Measurements from ENCODE around the gene TNFSF9. TPM values are rescaled to one million over a fixed set of nuclear protein-coding genes. Genes with fewer than 3 reads are reported as not detected.
A peak's percentile ranks its signal among the peaks of the same experiment; 100 is the strongest.

TNFSF9 gene, protein sequence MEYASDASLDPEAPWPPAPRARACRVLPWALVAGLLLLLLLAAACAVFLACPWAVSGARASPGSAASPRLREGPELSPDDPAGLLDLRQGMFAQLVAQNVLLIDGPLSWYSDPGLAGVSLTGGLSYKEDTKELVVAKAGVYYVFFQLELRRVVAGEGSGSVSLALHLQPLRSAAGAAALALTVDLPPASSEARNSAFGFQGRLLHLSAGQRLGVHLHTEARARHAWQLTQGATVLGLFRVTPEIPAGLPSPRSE
- total RNA-seq: 2.0 TPM

DNA sequence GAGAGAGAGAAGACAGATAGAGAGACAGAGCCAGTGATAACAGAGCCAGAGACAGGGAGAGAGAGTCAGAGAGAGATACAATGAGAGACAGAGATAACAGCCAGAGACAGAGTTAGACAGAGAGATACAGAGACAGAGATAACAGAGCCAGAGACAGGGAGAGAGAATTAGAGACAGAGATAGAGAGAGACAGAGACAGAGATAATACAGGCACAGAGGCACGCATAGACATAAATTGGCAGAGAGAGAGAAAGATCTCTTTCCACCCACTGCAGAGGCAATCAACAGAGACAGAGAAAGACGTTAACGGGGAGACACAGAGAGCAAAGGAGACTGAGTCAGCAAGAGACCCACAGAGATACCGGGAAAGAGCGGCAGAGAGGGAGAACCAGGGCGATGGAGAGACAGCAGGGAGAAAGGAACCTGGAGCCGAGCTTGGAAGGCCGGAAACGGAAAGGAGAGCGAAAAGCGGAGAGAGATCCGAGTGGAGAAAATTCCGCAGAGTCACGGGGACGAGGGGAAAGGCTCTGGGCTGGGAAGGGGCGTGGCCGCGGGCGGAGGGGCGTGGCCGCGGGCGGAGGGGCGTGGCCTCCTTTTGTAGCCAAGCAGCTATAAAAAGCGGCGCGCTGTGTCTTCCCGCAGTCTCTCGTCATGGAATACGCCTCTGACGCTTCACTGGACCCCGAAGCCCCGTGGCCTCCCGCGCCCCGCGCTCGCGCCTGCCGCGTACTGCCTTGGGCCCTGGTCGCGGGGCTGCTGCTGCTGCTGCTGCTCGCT lies at the start of gene TNFSF9:
TSS of gene TNFSF9 (plus strand) at position 641 of the 777 bp plus-strand sequence. CDS start at position 652, 11 bp downstream.
- DNase-seq (ENCODE audit: low spot score in 2 of 2): peak; percentile 91 to 98
- no peak for FAIRE-seq

DNA sequence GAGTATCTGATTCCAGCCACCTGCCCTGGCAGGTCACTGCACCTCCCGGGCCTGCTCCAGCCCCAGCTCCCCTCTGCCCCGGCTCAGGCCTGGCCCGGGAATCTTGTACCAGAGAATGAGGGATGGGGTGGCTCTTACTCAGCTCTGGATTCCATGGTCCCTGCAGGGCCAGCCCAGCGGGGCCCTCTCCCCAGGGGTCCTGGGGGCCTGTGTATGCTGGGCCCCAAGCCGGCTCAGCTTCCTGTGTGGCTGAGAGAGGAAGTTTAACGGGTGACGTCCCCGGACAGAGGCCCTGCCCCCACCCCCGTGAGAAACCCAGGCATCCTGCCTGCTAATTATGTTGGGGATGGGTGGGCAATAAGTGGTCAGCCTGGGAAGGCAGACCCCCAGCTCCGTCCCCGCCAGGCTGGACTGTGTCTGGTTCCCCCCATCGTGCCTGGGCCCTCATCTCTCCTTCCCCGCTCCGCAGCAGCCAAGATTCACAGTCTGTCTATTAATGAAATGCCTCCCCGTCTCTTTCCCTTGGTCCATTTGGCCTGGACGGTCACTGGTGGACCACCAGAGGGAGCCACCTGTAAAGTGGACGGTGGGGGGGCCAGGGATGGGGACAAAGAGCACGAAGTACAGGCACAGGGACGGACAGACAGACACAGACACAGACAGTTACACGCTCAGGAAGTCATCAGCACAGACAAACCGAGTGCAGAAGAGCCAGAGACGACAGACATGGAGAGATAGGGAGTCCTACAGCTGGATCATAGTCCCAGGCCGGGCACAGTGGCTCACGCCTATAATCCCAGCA lies 49.1 kb upstream of the TNFSF9 start, which contains the start of gene DENND1C:
TSS of gene DENND1C (minus strand) at position 247 of the 802 bp plus-strand sequence. CDS start at position 155, 92 bp downstream.
- FAIRE-seq: no peak
- no peak for DNase-seq (ENCODE audit: low spot score in 2 of 2)

DNA sequence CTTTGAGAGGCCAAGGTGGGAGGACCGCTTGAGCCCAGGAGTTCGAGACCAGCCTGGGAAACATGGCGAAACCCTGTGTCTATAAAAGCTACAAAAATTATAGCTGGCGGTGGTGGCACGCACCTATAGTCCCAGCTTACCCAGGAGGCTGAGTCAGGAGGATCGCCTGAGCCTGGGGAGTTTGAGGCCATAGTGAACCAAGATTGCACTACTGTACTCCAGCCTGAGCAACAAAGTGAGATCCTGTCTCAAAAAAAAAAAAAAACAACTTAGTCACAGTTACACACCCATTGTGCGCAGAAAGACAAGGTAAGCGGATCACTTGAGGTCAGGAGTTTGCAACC lies 48.5 kb upstream of the TNFSF9 start:
- no peak for FAIRE-seq
- no peak for DNase-seq (ENCODE audit: low spot score in 2 of 2)

DNA sequence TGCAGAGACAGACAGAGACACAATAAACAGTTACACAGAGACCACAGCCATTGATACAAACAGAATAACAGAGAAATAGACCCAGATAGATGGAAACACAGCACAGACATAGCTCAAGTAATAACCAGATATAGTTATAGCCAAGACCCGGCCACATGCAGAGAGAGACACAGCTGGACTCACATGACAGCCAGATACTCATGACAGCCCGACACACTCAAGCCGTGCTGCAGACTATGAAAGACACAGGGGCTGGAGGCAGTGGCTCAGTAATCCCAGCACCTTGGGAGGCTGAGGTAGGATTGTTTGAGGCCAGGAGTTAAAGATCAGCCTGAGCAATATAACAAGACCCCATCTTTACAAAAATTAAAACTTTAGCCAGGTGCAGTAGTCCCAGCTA lies 47.6 kb upstream of the TNFSF9 start:
- no peak for FAIRE-seq

DNA sequence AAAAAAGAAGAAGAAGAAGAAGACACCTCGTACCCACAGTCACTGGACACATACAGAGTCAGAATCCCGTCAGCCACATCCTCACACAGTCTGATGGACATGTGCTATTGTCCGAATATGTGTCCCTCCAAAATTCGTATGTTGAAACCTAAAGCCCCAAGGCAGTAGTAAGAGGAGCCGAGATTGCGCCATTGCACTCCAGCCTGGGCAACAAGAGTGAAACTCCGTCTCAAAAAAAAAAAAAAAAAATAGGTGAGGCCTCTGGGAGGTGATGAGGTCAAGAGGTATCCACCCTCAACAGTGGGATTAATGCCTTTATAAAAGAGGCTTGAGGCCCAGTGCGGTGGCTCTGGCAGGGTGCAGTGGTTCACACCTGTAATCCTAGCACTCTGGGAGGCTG lies 46.6 kb upstream of the TNFSF9 start:
- no peak for DNase-seq (ENCODE audit: low spot score in 2 of 2)
- FAIRE-seq: no peak

More for the DNA sequence above, 47.6 kb upstream of the TNFSF9 start:
- DNase-seq (ENCODE audit: low spot score in 2 of 2): no peak

DNA sequence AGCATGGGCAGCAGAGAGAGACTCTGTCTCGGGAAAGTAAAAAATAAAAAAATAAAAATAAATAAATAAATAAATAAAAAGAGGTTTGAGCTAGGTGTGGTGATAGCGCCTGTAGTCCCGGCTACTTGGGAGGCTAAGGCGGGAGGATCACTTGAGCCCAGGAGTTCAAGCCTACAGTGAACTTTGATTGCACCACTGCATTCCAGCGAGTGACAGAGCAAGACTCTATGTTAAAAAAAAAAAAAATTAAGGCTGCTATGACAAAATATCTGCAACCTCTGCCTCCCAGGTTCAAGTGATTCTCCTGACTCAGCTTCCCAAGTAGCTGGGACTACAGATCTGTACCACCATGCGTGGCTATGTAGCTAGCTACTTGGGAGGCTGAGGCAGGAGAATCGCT lies 46.0 kb upstream of the TNFSF9 start:
- FAIRE-seq (no peak), DNase-seq (ENCODE audit: low spot score in 2 of 2) (no peak)

DNA sequence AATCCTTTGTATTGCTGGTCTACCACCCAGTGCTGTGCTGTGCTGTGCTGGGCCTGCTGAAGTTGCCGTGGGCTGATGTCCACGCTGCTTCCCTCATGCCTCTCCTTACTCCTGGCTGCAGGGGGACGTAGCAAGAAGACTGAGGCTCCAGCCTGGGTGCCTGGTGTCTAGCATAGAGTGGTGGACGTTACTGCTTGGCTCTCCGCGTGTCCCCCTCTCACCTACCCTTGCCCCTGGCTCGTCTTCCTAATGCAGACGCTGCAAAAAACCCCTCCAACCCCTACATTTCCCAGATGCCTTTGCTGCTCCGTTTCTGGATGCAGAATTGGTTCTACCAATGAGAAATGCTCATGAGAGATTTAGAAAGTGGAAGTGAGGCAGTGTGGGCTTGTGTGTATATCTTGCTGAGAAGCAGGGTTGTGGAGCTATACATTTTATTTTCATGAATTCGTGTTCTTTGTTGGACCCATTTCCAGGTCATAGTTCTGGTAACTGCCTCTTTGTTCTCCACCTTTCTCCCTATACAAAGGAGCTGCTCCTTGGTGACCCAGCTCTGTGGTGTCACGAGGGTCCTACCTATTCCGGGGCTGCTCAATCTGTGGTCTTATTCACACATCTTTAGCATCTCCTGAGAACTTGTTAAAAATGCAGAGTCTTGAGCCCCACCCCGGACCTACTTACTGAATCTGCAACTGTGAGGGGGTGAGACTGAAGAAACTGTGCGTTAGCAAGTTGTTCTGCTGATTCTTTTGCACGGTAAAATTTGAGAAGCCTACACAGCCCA lies 41.4 kb upstream of the TNFSF9 start:
- FAIRE-seq (no peak), DNase-seq (ENCODE audit: low spot score in 2 of 2) (no peak)

DNA sequence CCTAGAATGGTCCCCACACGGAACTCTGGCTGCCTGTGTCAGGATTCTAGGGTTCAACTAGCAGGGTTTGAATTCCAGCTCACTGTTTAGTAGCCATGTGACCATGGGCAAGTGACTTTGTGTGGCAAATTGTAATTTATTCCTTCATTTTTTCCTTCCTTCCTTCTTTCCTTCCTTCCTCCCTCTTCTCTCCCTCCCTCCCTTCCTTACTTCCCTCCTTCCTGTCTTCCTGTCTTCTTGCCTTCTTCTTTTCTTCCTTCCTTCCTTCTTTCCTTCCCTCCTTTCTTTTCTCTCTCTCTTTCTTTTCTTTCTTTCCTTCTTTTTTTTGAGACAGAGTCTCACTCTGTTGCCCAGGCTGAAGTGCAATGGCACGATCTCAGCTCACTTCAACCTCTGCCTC lies 40.7 kb upstream of the TNFSF9 start:
- DNase-seq (ENCODE audit: low spot score in 2 of 2) (no peak), FAIRE-seq (no peak)

DNA sequence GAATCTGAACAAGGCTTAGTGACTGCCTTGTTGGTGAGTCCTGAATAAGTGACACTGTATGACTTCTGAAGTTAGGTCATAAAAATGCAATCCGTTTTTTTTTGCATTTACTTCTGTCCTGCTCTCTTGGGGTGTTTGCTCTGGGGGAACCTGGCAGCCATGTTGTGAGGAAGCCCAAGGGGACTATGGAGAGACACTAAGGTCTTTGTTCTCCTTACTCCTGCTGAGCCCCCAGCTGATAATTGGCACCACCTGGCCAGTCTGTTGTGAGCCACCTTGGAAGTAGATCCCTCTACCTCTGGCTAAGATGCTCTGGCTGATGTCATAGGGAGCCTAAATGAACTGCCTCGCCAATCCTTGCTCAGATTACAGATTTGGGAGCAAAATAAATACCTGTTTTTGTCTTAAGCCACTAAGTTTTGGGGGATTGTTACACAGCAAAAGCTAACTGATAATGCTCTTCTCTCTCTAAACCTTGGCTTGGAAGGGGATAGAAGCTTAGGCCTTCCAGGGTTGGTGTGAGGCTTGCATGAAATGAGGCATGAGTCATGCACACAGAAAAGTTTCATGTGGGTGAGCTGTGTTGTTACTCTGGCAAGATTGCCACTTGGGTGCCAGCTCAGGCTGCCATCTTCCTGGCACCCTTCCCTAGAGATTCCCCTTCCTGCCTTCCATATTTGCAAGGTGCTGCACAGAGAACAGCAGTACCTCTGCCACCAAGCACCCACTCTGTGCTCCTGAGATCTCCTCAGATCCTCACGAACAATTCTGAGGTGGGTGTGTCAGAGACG lies 38.8 kb upstream of the TNFSF9 start:
- FAIRE-seq: no peak
- DNase-seq (ENCODE audit: low spot score in 2 of 2): no peak

DNA sequence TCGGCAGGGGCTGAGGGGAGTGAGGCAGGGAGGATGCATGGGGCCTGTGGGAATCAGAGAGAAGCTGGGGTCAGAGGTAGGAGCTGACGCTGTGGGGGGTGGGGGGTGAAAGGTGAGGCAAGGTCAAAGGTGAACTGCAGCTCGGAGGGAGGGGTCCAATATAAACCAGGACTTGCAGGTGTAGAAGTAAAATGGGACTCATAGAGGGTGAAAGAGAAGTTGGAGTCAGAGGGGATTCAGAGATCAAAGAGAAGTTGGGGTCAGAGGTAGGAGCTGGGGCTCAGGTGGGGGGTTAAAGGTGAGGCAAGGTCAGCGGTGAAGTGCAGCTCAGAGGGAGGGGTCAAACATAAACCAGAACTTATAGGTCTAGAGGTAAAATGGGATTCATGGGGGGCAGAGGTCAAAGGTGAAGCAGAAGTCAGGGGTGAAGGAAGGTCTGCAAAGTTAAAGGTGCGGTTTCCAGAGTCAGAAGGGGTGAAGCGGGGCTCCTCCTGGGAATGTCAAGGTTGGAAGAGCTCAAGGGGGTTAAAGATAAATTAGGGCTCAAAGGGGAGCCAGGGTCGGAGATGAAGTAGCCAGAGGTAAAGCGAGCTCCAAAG lies 36.3 kb upstream of the TNFSF9 start:
- no peak for FAIRE-seq
- DNase-seq (ENCODE audit: low spot score in 2 of 2): no peak

DNA sequence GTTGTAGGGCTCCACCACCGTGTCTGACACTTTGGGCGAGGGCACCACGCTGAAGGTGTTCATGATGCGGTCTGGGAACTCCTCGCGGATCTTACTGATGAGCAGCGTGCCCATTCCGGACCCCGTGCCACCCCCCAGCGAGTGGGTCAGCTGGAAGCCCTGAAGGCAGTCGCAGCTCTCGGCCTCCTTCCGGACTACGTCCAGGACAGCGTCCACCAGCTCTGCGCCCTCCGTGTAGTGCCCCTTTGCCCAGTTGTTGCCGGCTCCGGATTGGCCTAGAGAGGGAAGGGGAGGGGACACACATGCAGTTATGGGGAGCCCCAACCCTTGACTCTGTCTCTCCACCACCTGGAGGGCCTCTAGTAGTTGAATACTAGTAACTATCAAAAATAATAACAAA lies 34.9 kb upstream of the TNFSF9 start:
- FAIRE-seq (no peak), DNase-seq (ENCODE audit: low spot score in 2 of 2) (no peak)

DNA sequence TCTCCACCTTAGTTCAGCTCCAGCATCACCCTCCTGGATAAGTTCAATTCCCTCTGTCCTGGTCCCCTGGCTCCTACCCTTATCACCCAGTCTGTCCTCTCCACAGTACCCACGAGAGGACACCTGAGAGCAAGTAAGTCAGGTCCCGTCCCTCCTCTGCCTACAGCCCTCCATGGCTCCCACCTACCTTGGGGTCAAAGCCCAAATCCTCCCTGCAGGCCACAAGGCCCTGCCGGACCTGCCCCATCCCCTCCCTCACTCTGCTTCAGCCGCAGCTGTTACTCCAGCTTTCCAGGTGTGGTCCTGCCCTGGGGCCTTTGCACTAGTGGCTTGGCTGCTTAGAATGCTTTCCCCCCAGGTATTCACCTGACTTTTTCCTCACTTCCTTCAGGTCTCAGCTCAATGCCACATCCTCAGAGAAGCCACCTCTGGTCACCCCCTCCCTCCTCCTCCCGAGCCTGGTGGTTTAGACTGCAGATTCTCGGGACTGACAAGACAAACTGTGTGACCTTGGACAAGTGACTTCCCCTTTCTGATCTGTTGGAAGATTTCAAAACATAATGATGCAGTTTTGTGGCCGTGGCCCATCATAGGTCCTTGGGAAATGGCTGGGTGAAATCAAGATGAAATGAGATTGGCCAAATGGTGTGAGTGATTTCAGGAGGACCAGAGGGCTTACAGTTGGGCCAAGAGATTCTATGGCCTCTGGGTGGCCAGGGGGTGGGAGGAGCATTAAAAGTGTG lies 32.4 kb upstream of the TNFSF9 start:
- no peak for FAIRE-seq
- DNase-seq (ENCODE audit: low spot score in 2 of 2): no peak

DNA sequence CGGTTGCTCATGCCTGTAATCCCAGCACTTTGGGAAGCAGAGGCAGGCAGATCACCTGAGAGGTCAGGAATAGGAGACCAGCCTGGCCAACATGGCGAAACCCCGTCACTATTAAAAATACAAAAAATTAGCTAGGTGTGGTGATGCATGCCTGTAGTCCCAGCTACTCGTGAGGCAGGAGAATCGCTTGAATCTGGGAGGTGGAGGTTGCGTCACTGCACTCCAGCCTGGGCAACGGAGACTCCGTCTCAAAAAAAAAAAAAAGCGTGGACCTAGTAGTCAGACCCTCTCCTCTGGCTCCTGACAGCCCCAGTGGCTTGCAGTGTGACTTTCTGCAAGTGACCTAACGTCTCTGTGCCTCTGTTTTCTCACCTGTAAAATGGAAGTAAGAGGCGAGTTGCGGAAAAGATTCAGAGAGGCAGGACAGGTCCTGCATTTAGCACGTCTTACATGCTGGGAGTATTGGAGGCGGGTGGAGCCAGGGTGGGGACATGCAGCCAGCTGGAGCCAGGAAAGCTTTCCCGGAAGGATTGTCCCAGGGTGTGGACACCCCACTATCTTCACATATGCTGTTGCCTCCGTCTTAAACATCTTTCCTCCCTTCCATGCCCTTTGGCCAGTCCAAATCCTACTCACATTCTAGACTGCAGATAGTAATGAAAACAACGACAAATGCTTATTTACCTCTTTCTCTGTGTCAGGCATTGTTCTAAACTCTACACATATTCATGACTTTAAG lies 31.6 kb upstream of the TNFSF9 start:
- FAIRE-seq: no peak
- DNase-seq (ENCODE audit: low spot score in 2 of 2): no peak

DNA sequence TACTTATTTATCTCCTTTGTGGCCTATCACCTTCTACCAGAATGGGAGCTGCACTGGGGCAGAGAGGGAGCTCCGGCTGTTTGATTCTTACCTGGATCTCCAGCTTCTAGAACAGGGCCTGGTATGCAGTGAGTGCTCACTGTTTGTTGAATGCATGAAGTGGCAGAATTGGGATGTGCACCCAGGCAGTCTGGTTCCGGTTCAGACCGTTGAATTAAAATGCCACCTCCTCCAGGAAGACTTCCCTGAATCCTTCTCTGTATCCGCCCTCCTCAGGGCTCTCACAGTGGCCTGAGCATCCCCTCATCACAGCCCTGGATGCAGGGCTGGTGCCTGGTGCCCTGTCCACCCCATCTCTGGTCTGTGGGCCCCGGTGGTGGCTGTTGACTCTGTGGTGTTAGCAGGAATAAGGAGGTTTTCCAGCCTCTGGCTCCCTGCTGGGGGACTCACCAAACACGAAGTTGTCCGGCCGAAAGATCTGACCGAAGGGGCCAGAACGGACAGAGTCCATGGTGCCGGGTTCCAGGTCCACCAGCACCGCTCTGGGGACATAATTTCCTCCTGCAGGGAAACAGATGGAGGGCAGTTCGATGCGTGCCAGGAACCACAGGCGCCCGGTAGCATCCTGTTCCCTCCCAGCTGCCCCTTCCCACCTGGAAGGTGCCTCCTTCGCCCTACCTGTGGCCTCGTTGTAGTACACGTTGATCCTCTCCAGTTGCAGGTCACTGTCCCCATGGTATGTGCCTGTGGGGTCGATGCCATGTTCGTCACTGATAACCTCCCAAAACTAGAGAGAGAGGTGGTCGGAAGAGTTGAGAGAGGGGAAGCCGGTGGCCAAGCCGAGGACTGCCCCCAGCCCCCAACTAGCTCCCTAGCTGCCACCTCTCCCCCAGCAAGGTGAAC lies 29.7 kb upstream of the TNFSF9 start:
- DNase-seq (ENCODE audit: low spot score in 2 of 2): no peak

DNA sequence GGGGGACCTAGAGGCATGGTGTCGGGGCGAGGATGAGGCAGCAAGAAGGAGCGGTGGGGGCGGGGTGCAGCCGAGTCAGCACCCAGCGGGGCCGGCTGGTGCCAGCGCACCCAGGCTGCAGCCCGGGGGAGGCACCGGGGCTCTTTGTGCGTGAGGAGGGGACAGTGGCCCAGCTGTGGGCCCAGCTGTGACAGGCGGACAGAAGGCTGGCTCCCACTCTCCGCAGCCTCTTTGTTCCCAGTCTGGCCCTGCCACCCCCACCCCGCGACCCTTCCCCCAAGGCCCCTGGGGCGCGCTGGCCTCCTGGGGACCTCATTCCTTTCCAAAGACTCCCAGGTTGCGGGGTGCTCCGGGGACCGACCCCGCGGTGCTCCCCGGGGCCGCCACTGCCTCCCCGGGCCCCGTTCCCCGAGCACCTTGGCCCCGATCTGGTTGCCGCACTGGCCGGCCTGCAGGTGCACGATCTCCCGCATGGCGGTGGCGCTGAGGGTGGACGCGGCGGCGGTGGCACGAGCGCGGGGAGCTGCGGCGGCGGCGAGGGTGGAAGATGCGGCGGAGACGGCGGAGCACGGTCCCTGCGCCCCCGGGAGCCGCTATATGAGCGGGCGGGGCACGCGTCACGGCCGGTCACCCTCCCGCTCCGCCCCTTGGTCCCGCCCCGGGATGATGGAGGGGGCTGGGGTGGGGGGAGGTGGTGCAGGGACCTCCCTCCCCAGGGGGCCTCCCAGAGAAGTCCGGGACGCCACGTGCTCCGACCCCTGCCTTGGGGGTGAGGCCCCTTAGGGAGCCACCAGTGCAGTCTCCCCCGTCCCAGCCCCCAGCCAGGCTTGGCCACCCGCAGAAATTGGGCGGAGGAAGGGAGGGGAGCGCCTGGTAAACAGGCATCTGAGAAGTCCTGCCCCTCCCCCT lies 28.8 kb upstream of the TNFSF9 start, which contains the start of gene TUBB4A:
TSS of gene TUBB4A (minus strand) at position 570 of the 909 bp plus-strand sequence. CDS start at position 473, 97 bp downstream.
- DNase-seq (ENCODE audit: low spot score in 2 of 2) (peak; percentile 89 to 95), FAIRE-seq (no peak)

More for the DNA sequence above, 29.7 kb upstream of the TNFSF9 start:
- no peak for FAIRE-seq

Measured in frontal cortex (tissue), 4 donors.